Sigmoid colon (tissue), 7 donors: ENCODE data around the gene WWC1. TPM values are rescaled to one million over a fixed set of nuclear protein-coding genes. Genes with fewer than 3 reads are reported as not detected.

Source experiments
- DNase-seq: peaks from one replicate; pipeline ENCODE4 v3.0.0-alpha.2; 2019
- H3K27ac ChIP-seq, 4 donors: fragments of 200-600 bp; sonication (generic); one replicate each; pipeline ENCODE4 v1.5.1; 2016 to 2019; ENCODE audit warnings: mild to moderate bottlenecking in 1 of 4
- H3K27me3 ChIP-seq, 3 donors: fragments of 200-600 bp; sonication (generic); one replicate each; pipeline ENCODE4 v1.5.1; 2019; ENCODE audit warnings: mild to moderate bottlenecking in 1 of 3
- H3K36me3 ChIP-seq, 4 donors: fragments of 200-600 bp; sonication (generic); one replicate each; pipeline ENCODE4 v1.5.1; 2016 to 2019
- H3K4me1 ChIP-seq, 4 donors: fragments of 200-600 bp; sonication (generic); one replicate each; pipeline ENCODE4 v1.5.1; 2017 to 2019
- H3K4me3 ChIP-seq, 4 donors: fragments of 200-600 bp; sonication (generic); one replicate each; pipeline ENCODE4 v1.5.1; 2017 to 2019; ENCODE audit warnings: mild to moderate bottlenecking in 2 of 4, moderate library complexity in 1 of 4
- H3K9me3 ChIP-seq, 4 donors: fragments of 200-600 bp in 3 of 4; sonication (generic) in 3 of 4; one replicate each; pipeline versions ENCODE4 v1.5.1 to v1.6.1; 2013 to 2019
- EP300 ChIP-seq, 4 donors: sonication (generic); formaldehyde crosslinking; IDR thresholded peaks; one replicate each; pipeline ENCODE4 v1.6.1; 2017; ENCODE audit warnings: antibody characterized with exemption in 4 of 4
- POLR2A ChIP-seq, 2 donors: fragments of 450-650 bp; IDR thresholded peaks; one replicate each; pipeline ENCODE4 v1.6.1; 2016; ENCODE audit warnings: antibody characterized with exemption in 2 of 2, mild to moderate bottlenecking in 2 of 2, moderate library complexity in 2 of 2
- POLR2AphosphoS5 ChIP-seq, 4 donors: sonication (generic); formaldehyde crosslinking; IDR thresholded peaks; one replicate each; pipeline ENCODE4 v1.6.1; 2017; ENCODE audit warnings: antibody characterized with exemption in 4 of 4
- WGBS, 2 donors: extraction: QIAGEN DNeasy Blood & Tissue Kit; methylation state at CpG; one replicate each; pipeline ENCODE4 v1.1.7; 2013; 5-methylcytosine and 5-hydroxymethylcytosine counted together
- intact Hi-C: fragments of 100-400 bp; cut with DNase I; formaldehyde crosslinking; loops from one replicate; pipeline ENCODE4 v1.15.1; 2023
- polyA plus RNA-seq, 3 donors: library from polyadenylated mRNA; stranded (reverse); fragments of 200-250 nt; gene quantifications; one replicate each; pipeline ENCODE4 v1.2.3, GENCODE V29; 2013
- total RNA-seq, 4 donors: library from RNA; depleted of rRNA; stranded (reverse); fragments of >200 nt; gene quantifications; one replicate each; pipeline ENCODE4 v1.1.0, GENCODE V29; 2016
- TF ChIP-seq, protein P1 (sequence below), 4 experiments: fragments of 450-650 bp in 3 of 4; fragments of 200-600 bp in 1 of 4; IDR thresholded peaks; one replicate each; pipeline ENCODE4 v1.5.1; 2016 to 2019; ENCODE audit warnings: antibody characterized with exemption in 4 of 4, mild to moderate bottlenecking in 3 of 4, moderate library complexity in 2 of 4
- donor health status: healthy with polysubstance abuse.
- donor health status: Bipolar disorder and iron deficiency.
- donor health status: healthy.

WWC1 gene
- total and polyA plus RNA-seq, 7 donors, result 0.27 to 15.4 (median 6.2) TPM; not detected in 1

DNA sequence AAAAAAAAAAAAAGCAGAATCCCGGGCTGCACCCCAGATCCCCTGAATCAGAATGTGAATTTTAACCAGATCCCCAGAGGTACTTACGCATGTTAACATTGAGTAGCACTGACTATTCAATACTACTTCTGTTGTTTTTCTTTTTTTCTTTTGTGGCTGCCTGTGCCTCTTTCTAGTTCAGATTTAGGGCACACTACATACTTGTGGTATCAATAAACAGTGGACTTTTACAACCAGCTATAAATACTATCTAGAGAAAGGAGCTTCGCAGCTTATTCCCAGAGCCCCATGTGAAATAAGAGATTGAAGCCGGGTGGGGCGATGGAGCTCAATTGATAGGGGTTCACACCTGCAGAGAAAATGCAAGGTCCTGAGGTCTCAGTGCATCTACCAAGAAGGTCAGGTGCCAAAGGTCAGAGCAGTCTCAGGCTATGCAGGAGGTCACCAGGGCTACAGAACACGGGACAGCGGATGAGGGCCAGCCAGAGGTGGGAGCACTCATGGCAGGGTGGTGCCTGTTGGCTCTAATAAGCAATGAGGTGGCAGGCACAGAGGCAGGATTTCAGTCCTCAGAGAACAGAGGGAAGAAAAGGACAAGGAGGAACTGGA, 22.3 kb downstream of the WWC1 start:
- H3K36me3 ChIP-seq, result no peaks in the 10 kb centered on the region
- intact Hi-C loops, result no loop called here
- no peak overlapping the region for H3K27ac ChIP-seq
- 29 to 71% methylated on average over 7 of the region's 7 CpGs for WGBS, 2 donors
- H3K27me3 ChIP-seq, result no peaks in the 10 kb centered on the region
- no peaks in the 10 kb centered on the region for H3K4me1 ChIP-seq
- no peak for TF ChIP-seq POLR2AphosphoS5 (IDR thresholded peaks at IDR 0.05)
- H3K4me3 ChIP-seq, result no peak overlapping the region
- no peak for DNase-seq
- no peaks in the 10 kb centered on the region for H3K9me3 ChIP-seq

DNA sequence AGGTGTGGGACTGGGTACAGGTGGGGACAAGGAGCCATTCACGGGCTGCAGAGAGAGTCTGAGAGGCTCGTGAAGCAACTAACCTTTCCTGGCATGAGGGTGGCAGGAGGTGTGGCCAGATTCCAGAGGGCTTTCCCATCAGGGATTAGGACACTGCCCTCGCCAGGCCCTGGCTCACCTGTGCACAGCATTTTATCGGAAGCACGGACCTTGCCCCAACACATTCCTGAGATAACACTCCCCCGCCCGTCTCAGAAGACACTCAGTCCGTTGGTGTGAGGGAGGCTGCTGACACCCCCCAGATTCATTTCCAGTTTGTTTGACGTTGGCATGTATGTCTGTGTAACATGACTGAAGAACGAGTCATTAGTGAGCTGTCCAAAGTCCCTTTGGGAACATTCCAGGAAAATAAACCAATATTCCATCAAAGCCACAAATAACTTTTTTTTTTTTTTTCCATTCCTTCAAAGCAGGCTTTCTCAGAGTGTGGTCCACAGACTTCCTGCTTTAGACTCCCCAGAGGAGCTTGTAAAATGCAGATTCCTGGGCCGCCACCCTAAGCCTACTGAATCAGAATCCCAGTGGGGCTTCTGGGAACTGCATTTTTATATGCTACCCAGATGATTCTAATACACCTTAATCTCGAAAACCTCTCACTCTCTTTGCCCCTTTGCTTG, 23.4 kb downstream of the WWC1 start:
- TF ChIP-seq, protein P1, sequence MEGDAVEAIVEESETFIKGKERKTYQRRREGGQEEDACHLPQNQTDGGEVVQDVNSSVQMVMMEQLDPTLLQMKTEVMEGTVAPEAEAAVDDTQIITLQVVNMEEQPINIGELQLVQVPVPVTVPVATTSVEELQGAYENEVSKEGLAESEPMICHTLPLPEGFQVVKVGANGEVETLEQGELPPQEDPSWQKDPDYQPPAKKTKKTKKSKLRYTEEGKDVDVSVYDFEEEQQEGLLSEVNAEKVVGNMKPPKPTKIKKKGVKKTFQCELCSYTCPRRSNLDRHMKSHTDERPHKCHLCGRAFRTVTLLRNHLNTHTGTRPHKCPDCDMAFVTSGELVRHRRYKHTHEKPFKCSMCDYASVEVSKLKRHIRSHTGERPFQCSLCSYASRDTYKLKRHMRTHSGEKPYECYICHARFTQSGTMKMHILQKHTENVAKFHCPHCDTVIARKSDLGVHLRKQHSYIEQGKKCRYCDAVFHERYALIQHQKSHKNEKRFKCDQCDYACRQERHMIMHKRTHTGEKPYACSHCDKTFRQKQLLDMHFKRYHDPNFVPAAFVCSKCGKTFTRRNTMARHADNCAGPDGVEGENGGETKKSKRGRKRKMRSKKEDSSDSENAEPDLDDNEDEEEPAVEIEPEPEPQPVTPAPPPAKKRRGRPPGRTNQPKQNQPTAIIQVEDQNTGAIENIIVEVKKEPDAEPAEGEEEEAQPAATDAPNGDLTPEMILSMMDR (IDR thresholded peaks at IDR 0.05), result no peak
- no peak for TF ChIP-seq POLR2AphosphoS5 (IDR thresholded peaks at IDR 0.05)
- no peak for TF ChIP-seq EP300 (IDR thresholded peaks at IDR 0.05)
- TF ChIP-seq POLR2A (IDR thresholded peaks at IDR 0.05), result no peak
- Histone ChIP-seq H3K27me3 (no peaks in the 10 kb centered on the region), H3K4me3 (no peak overlapping the region), H3K36me3 (no peaks in the 10 kb centered on the region), H3K27ac (no peak overlapping the region), H3K9me3 (no peaks in the 10 kb centered on the region), H3K4me1 (no peaks in the 10 kb centered on the region)
- no peak for DNase-seq
- intact Hi-C loops, result no loop called here
- WGBS, 2 donors, result 16 to 55% methylated on average over 12 of the region's 12 CpGs

DNA sequence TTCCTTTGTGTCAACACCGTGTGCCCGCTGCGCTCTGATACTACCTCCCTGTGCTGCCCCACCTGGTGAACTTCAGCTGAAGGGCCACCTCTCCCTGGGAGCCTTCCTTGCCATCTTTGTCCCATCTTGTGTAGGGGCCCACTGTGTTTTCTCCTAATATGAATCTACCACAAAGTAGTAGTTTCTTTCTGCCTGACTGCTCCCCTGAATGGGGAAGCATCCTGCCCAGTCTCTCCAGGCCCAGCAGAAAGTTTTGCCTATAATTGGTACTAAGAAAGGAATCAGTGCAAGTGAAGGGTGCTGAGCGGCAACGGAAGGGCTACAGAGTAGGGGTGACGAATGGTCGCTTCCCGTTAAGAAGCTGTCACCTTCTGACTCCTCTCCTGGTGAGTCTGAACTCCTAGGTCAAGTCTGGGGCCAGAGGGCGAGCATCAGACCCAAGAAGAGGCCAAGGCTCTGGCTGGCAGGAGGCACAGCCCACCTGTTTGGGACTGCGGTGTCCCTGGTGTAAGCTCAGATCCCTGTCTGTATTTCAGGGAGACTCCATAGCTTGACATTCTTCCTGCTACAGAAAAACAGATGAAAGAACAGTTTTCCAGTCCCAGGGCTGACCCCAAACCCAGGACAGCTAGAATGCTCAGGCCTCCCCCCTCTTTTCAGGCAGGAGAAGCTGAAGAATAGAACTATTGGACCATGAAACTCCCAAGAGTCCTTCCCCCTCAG, 24.1 kb downstream of the WWC1 start:
- Histone ChIP-seq H3K9me3 (no peaks in the 10 kb centered on the region), H3K4me1 (no peaks in the 10 kb centered on the region), H3K27me3 (no peaks in the 10 kb centered on the region), H3K4me3 (no peak overlapping the region), H3K27ac (no peak overlapping the region), H3K36me3 (no peaks in the 10 kb centered on the region)
- no peak for TF ChIP-seq POLR2AphosphoS5 (IDR thresholded peaks at IDR 0.05)
- TF ChIP-seq, protein P1 (IDR thresholded peaks at IDR 0.05), result no peak
- no peak for TF ChIP-seq EP300 (IDR thresholded peaks at IDR 0.05)
- no peak for TF ChIP-seq POLR2A (IDR thresholded peaks at IDR 0.05)
- DNase-seq, result no peak
- intact Hi-C loops, result no loop called here
- 54 to 77% methylated on average over 10 of the region's 10 CpGs for WGBS, 2 donors

DNA sequence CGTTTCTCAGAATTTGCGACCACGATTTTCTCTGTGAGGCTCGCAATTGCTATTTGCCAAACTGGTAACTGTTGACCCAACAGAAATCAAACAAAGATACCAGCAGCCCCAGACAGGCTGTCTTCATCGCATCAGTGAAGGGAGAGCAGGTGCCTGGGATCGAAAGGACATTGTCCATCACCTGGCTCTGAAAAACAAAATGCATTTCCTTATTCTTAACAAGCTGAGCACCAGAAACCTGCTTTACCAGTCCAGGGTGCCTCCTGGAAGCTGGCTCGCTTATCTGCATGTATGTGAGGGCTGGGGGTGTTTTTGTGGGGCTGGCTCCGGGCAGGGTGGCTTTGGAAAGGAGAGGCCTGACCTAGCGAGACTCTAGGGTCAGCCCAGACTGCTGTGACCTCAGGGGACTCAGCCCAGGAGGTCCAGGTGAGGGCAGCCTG, 24.7 kb downstream of the WWC1 start:
- Histone ChIP-seq H3K27me3 (no peaks in the 10 kb centered on the region), H3K4me3 (no peak overlapping the region), H3K27ac (no peak overlapping the region), H3K9me3 (no peaks in the 10 kb centered on the region), H3K4me1 (no peaks in the 10 kb centered on the region), H3K36me3 (no peaks in the 10 kb centered on the region)
- 13 to 56% methylated on average over 9 of the region's 9 CpGs for WGBS, 2 donors
- TF ChIP-seq EP300 (IDR thresholded peaks at IDR 0.05) (no peak), POLR2A (IDR thresholded peaks at IDR 0.05) (no peak), POLR2AphosphoS5 (IDR thresholded peaks at IDR 0.05) (no peak)
- TF ChIP-seq, protein P1 (IDR thresholded peaks at IDR 0.05), result no peak
- no peak for DNase-seq
- intact Hi-C loops, result no loop called here

DNA sequence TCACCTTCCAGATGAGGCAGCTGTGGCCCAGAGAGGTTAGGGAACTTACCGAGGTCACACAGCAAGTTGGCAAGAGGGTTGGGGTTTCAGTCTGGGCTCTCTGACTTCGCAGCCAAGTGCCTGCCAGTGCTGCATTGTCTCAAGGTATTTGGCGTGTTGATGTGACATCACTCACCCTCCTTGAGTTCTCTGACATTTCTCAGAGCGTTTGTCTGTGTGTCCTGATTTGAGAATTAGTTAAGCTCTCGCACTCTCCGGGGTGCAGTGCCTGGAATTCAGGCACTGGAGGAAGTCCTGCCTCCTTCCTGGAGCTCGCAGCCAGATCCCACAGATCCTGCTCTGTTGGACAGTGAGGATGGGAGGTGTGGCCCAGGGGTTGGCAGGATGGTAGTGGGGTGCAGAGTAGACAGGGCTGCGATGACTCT, 25.7 kb downstream of the WWC1 start:
- Histone ChIP-seq H3K27me3 (no peaks in the 10 kb centered on the region), H3K4me3 (no peak overlapping the region), H3K36me3 (no peaks in the 10 kb centered on the region), H3K4me1 (no peaks in the 10 kb centered on the region), H3K27ac (no peak overlapping the region), H3K9me3 (no peaks in the 10 kb centered on the region)
- WGBS, 2 donors, result 65 to 78% methylated on average over 8 of the region's 8 CpGs
- no peak for TF ChIP-seq POLR2AphosphoS5 (IDR thresholded peaks at IDR 0.05)
- TF ChIP-seq, protein P1 (IDR thresholded peaks at IDR 0.05), result no peak
- no peak for TF ChIP-seq POLR2A (IDR thresholded peaks at IDR 0.05)
- no peak for TF ChIP-seq EP300 (IDR thresholded peaks at IDR 0.05)
- intact Hi-C loops, result no loop called here
- no peak for DNase-seq
